ENCODE measurements around the gene RAPGEF1. TPM values are rescaled to one million over a fixed set of nuclear protein-coding genes. Genes with fewer than 3 reads are reported as not detected.

The RAPGEF1 gene
- total and polyA plus RNA-seq, 9 of the 15 experiments (the other 6 are each of a cell fraction or from before 2014, with no cell fraction given) = 0.06 to 44.1 (median 19.9) TPM

DNA sequence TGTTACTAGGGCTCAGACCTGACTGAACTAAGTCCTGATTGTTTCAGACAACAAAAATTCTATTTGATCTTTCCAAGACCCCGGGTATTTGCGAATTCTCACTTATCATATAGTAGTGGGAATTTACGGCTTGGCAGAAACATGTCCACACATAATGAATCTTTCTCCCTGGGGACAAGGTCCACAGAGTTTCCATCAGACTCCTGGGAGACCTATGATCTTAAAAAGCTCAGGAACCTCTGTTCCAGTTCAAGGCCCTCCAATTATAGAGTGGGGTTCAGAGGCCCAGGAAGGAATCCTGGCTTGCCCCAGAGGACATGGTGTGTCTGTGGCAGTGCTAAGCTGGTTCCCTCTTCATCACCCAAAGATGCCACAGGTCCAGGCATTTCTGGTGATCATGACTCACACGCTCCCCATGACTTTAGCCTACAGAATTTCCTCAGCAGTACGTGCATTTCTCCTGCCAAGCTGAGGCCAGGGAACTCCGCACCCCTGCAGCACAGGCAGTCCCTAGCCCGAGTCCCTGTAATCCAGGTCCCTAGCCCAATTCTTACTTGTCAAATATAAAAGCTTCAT is 12.6 kb downstream of the RAPGEF1 start (continued):
- TF ChIP-seq, protein P1, sequence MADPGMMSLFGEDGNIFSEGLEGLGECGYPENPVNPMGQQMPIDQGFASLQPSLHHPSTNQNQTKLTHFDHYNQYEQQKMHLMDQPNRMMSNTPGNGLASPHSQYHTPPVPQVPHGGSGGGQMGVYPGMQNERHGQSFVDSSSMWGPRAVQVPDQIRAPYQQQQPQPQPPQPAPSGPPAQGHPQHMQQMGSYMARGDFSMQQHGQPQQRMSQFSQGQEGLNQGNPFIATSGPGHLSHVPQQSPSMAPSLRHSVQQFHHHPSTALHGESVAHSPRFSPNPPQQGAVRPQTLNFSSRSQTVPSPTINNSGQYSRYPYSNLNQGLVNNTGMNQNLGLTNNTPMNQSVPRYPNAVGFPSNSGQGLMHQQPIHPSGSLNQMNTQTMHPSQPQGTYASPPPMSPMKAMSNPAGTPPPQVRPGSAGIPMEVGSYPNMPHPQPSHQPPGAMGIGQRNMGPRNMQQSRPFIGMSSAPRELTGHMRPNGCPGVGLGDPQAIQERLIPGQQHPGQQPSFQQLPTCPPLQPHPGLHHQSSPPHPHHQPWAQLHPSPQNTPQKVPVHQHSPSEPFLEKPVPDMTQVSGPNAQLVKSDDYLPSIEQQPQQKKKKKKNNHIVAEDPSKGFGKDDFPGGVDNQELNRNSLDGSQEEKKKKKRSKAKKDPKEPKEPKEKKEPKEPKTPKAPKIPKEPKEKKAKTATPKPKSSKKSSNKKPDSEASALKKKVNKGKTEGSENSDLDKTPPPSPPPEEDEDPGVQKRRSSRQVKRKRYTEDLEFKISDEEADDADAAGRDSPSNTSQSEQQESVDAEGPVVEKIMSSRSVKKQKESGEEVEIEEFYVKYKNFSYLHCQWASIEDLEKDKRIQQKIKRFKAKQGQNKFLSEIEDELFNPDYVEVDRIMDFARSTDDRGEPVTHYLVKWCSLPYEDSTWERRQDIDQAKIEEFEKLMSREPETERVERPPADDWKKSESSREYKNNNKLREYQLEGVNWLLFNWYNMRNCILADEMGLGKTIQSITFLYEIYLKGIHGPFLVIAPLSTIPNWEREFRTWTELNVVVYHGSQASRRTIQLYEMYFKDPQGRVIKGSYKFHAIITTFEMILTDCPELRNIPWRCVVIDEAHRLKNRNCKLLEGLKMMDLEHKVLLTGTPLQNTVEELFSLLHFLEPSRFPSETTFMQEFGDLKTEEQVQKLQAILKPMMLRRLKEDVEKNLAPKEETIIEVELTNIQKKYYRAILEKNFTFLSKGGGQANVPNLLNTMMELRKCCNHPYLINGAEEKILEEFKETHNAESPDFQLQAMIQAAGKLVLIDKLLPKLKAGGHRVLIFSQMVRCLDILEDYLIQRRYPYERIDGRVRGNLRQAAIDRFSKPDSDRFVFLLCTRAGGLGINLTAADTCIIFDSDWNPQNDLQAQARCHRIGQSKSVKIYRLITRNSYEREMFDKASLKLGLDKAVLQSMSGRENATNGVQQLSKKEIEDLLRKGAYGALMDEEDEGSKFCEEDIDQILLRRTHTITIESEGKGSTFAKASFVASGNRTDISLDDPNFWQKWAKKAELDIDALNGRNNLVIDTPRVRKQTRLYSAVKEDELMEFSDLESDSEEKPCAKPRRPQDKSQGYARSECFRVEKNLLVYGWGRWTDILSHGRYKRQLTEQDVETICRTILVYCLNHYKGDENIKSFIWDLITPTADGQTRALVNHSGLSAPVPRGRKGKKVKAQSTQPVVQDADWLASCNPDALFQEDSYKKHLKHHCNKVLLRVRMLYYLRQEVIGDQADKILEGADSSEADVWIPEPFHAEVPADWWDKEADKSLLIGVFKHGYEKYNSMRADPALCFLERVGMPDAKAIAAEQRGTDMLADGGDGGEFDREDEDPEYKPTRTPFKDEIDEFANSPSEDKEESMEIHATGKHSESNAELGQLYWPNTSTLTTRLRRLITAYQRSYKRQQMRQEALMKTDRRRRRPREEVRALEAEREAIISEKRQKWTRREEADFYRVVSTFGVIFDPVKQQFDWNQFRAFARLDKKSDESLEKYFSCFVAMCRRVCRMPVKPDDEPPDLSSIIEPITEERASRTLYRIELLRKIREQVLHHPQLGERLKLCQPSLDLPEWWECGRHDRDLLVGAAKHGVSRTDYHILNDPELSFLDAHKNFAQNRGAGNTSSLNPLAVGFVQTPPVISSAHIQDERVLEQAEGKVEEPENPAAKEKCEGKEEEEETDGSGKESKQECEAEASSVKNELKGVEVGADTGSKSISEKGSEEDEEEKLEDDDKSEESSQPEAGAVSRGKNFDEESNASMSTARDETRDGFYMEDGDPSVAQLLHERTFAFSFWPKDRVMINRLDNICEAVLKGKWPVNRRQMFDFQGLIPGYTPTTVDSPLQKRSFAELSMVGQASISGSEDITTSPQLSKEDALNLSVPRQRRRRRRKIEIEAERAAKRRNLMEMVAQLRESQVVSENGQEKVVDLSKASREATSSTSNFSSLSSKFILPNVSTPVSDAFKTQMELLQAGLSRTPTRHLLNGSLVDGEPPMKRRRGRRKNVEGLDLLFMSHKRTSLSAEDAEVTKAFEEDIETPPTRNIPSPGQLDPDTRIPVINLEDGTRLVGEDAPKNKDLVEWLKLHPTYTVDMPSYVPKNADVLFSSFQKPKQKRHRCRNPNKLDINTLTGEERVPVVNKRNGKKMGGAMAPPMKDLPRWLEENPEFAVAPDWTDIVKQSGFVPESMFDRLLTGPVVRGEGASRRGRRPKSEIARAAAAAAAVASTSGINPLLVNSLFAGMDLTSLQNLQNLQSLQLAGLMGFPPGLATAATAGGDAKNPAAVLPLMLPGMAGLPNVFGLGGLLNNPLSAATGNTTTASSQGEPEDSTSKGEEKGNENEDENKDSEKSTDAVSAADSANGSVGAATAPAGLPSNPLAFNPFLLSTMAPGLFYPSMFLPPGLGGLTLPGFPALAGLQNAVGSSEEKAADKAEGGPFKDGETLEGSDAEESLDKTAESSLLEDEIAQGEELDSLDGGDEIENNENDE (IDR thresholded peaks at IDR 0.05; ENCODE audit: low read depth, low read length) = no peak
- TF ChIP-seq CCNT2 (IDR thresholded peaks at IDR 0.05; ENCODE audit: borderline replicate concordance, extremely low read depth, insufficient read length, low read depth, low read length) (no peak), CXXC5 (CRISPR knock-in tag; IDR thresholded peaks at IDR 0.05) (no peak), TRIM24 (IDR thresholded peaks at IDR 0.05) (no peak), PTRF (tag; IDR thresholded peaks at IDR 0.05) (no peak), ETS2 (tag; IDR thresholded peaks at IDR 0.05; ENCODE audit: borderline replicate concordance, poor library complexity, severe bottlenecking) (no peak), ZNF583 (CRISPR knock-in tag; IDR thresholded peaks at IDR 0.05) (no peak), SMAD1 (IDR thresholded peaks at IDR 0.05; ENCODE audit: low read depth, low read length, partially characterized antibody) (no peak)
- TF ChIP-seq, protein P2, sequence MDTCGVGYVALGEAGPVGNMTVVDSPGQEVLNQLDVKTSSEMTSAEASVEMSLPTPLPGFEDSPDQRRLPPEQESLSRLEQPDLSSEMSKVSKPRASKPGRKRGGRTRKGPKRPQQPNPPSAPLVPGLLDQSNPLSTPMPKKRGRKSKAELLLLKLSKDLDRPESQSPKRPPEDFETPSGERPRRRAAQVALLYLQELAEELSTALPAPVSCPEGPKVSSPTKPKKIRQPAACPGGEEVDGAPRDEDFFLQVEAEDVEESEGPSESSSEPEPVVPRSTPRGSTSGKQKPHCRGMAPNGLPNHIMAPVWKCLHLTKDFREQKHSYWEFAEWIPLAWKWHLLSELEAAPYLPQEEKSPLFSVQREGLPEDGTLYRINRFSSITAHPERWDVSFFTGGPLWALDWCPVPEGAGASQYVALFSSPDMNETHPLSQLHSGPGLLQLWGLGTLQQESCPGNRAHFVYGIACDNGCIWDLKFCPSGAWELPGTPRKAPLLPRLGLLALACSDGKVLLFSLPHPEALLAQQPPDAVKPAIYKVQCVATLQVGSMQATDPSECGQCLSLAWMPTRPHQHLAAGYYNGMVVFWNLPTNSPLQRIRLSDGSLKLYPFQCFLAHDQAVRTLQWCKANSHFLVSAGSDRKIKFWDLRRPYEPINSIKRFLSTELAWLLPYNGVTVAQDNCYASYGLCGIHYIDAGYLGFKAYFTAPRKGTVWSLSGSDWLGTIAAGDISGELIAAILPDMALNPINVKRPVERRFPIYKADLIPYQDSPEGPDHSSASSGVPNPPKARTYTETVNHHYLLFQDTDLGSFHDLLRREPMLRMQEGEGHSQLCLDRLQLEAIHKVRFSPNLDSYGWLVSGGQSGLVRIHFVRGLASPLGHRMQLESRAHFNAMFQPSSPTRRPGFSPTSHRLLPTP (IDR thresholded peaks at IDR 0.05; ENCODE audit: borderline replicate concordance, extremely low read depth, insufficient read length) = no peak
